ENCODE measurements around the gene DPP9. TPM values are rescaled to one million over a fixed set of nuclear protein-coding genes. Genes with fewer than 3 reads are reported as not detected.

The DPP9 gene
- total RNA-seq, 4 donors from 2014 or later, result 32.0 to 50.7 (median 42.9) TPM

GRCh38 chr19:4691373-4691772 lies 32.3 kb downstream of the DPP9 start:
- no peak overlapping the region for H3K27ac ChIP-seq
- H3K9me3 ChIP-seq, result no peaks in the 10 kb centered on the region
- no peaks in the 10 kb centered on the region for H3K4me1 ChIP-seq
- DNase-seq, result no peak
- intact Hi-C loops (cut with DNase I), result no loop called here
- no peaks in the 10 kb centered on the region for H3K27me3 ChIP-seq
- no peak overlapping the region for H3K4me3 ChIP-seq (replicated peaks in 1 of 3)
- TF ChIP-seq, protein P1, sequence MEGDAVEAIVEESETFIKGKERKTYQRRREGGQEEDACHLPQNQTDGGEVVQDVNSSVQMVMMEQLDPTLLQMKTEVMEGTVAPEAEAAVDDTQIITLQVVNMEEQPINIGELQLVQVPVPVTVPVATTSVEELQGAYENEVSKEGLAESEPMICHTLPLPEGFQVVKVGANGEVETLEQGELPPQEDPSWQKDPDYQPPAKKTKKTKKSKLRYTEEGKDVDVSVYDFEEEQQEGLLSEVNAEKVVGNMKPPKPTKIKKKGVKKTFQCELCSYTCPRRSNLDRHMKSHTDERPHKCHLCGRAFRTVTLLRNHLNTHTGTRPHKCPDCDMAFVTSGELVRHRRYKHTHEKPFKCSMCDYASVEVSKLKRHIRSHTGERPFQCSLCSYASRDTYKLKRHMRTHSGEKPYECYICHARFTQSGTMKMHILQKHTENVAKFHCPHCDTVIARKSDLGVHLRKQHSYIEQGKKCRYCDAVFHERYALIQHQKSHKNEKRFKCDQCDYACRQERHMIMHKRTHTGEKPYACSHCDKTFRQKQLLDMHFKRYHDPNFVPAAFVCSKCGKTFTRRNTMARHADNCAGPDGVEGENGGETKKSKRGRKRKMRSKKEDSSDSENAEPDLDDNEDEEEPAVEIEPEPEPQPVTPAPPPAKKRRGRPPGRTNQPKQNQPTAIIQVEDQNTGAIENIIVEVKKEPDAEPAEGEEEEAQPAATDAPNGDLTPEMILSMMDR (IDR thresholded peaks at IDR 0.05), result no peak
- no peak for TF ChIP-seq POLR2A (IDR thresholded peaks at IDR 0.05)
- peaks cover 70 to 78% of the 10 kb centered on the region in 2 donors for H3K36me3 ChIP-seq
- WGBS, 2 donors, result 86 to 90% methylated on average over 9 of the region's 9 CpGs

DNA sequence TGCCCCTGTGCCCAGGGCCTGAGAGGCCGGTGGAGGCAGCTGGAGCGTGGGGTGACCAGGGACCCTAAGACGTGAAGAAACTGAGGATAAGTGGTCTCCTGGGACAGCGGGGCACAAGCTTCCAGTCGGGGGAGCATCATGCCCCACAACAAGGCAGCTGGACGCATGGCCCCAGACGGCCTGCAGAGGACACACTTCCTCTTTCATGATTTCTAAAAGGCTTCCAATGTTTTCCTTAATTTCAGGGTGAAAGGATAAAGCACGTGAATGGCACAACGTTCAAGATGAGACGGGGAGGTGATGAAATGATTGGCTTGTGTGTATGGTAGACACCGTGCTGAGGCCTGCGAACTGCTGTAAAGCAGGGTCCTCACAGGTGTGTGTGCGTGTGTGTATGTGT lies 33.3 kb downstream of the DPP9 start:
- TF ChIP-seq, protein P1 (IDR thresholded peaks at IDR 0.05), result no peak
- no peak for TF ChIP-seq POLR2A (IDR thresholded peaks at IDR 0.05)
- intact Hi-C loops (cut with DNase I), result no loop called here
- Histone ChIP-seq H3K4me1 (no peaks in the 10 kb centered on the region), H3K27me3 (no peaks in the 10 kb centered on the region), H3K36me3 (peaks cover 72 to 75% of the 10 kb centered on the region in 2 donors), H3K27ac (no peak overlapping the region), H3K9me3 (no peaks in the 10 kb centered on the region), H3K4me3 (replicated peaks in 1 of 3) (no peak overlapping the region)
- WGBS, 2 donors, result 84 to 92% methylated on average over 12 to 13 of the region's 13 CpGs
- DNase-seq, result no peak

DNA sequence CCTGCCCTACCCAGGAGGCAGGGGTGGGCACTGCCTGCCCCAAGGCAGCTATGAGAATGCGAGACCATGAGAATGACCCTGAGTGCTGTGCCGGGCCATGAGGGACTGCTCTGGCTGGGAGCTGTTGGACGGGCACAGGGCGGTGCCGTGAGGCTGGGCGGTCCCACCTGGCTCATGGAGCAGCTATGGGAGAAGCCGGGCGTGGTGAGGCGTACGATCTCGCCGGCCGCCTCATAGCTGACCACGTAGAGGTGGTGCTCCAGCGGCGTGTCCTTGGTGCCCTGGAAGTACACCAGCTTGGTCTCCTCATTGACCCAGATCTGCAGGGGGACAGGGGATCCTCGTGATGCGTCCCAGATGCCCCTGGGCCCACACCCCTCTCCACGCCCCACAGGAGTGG lies 34.2 kb downstream of the DPP9 start:
- TF ChIP-seq POLR2A (IDR thresholded peaks at IDR 0.05), result no peak
- TF ChIP-seq, protein P1 (IDR thresholded peaks at IDR 0.05), result no peak
- WGBS, 2 donors, result 95 to 97% methylated on average over 13 to 18 of the region's 19 CpGs
- no peaks in the 10 kb centered on the region for H3K4me1 ChIP-seq
- peaks cover 65 to 77% of the 10 kb centered on the region in 2 donors for H3K36me3 ChIP-seq
- H3K27ac ChIP-seq, result no peak overlapping the region
- no peaks in the 10 kb centered on the region for H3K9me3 ChIP-seq
- no peak overlapping the region for H3K4me3 ChIP-seq (replicated peaks in 1 of 3)
- no peak for DNase-seq
- H3K27me3 ChIP-seq, result no peaks in the 10 kb centered on the region
- intact Hi-C loops (cut with DNase I), result no loop called here

DNA sequence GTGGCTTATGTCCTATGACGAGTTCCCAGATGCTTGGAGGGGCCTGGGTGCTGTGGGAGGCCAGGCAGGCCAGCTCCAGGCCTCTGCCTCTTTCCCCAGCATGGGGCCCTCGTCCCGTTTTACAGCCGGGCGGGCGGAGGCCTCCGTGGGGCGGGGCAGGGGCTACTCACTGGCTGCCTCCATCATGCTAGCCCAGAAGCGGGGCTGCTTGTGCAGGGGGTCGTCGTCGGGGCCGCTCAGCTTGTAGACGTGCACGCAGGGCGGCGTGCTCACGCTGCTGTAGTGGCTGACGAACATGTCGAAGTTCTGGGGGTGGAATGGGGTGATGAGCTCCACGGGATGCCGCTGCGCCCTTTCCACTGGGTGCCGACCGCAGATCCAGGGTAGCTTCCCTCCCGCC lies 35.1 kb downstream of the DPP9 start:
- no peaks in the 10 kb centered on the region for H3K27me3 ChIP-seq
- H3K4me3 ChIP-seq (replicated peaks in 1 of 3), result no peak overlapping the region
- H3K36me3 ChIP-seq, result peaks cover 65 to 77% of the 10 kb centered on the region in 2 donors
- H3K27ac ChIP-seq, result no peak overlapping the region
- 93 to 97% methylated on average over 13 to 23 of the region's 26 CpGs for WGBS, 2 donors
- H3K4me1 ChIP-seq, result no peaks in the 10 kb centered on the region
- H3K9me3 ChIP-seq, result no peaks in the 10 kb centered on the region
- no peak for DNase-seq
- intact Hi-C loops (cut with DNase I), result no loop called here
- no peak for TF ChIP-seq POLR2A (IDR thresholded peaks at IDR 0.05)
- TF ChIP-seq, protein P1 (IDR thresholded peaks at IDR 0.05), result no peak

DNA sequence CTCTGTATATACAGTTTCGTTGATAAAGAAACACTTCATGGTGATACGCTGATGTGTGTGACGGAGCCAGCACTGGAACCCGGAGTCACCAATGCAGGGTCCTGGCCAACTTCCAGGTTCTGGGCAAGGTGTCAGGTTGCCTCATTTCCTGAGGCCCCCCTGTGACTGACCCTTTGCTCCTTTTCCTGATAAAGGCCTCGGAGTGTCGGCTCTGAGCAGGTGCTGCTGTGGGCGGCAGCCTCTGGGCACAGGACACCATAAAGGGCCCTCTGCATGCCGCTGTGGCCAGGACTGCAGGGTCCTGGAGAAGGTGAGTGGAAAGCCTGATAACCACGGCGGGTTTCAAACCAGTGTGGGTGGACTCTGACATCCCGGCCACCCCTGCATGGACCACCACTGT lies 36.2 kb downstream of the DPP9 start:
- 69 to 93% methylated on average over 8 of the region's 11 CpGs for WGBS, 2 donors
- H3K27ac ChIP-seq, result no peak overlapping the region
- H3K9me3 ChIP-seq, result no peaks in the 10 kb centered on the region
- DNase-seq, result no peak
- peaks cover 67 to 75% of the 10 kb centered on the region in 2 donors for H3K36me3 ChIP-seq
- TF ChIP-seq POLR2A (IDR thresholded peaks at IDR 0.05), result no peak
- TF ChIP-seq, protein P1 (IDR thresholded peaks at IDR 0.05), result no peak
- H3K27me3 ChIP-seq, result no peaks in the 10 kb centered on the region
- H3K4me3 ChIP-seq (replicated peaks in 1 of 3), result no peak overlapping the region
- H3K4me1 ChIP-seq, result no peaks in the 10 kb centered on the region
- intact Hi-C loops (cut with DNase I), result no loop called here

All from thyroid gland (tissue), 4 donors.